GM18909 (cell line): ENCODE data around the gene PATL2.
A peak's percentile ranks its signal among the peaks of the same experiment; 100 is the strongest.
"Not testable (repeated sequence)": the region's sequence is repeated elsewhere in the genome, so short reads cannot be mapped to it uniquely, and the experiment has no call there.

Source experiments
- ATAC-seq: cut with Tn5 transposase; IDR thresholded peaks from one replicate; pipeline ENCODE4 v1.9.1; 2021; ENCODE audit warnings: mild to moderate bottlenecking; ENCODE audit not compliant: unreplicated experiment, poor library complexity

PATL2 gene

DNA sequence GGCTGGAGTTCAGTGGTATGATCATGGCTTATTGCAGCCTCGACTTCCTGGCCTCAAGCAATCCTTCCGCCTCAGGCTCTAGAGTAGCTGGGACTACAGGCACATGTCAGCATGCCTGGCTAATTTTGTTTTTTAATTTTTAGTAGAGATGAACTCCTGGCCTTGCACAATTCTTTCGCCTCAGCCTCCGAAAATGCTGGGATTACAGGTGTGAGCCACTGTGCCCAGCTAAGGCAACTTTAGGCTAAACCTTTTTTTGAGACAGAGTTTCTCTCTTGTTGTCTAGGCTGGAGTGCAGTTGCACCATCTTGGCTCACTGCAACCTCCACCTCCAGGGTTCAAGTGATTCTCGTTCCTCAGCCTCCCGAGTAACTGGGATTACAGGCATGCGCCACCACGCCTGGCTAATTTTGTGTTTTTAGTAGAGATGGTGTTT, 8.9 kb upstream of the PATL2 start:
- ATAC-seq, result not testable (repeated sequence)

DNA sequence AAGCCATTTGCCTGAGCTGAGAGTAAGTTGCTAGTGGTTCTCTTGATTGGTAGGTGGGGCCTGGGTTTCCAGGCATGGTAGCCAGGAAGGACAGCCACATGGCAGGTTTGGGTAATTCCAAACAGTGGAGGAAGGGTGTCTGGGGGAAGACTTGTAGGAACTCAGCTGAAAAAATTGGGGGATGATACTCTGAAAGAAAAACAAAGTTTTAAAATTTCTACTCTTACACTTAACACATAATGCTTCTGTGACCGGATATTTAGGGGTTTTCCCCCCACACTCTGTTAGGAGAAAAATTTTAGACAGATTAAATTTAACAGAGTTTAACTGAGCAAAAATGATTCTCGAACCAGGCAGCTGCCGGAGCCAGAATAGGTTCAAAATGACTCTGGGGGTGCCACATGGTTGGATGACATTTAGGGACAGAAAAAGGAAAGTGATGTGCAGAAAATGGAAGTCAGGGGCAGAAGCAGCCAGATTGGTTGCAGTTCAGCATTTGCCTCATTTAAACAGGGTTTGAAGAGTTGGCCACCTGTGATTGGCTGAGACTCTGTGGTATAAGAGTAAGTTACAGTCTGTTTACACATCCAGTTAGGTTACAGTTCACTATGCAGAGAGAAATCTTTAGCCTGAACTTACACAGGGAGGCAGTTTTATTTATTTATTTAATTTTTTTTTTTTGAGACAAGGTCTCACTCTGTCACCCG, 8.3 kb upstream of the PATL2 start:
- peak; percentile 41 for ATAC-seq

DNA sequence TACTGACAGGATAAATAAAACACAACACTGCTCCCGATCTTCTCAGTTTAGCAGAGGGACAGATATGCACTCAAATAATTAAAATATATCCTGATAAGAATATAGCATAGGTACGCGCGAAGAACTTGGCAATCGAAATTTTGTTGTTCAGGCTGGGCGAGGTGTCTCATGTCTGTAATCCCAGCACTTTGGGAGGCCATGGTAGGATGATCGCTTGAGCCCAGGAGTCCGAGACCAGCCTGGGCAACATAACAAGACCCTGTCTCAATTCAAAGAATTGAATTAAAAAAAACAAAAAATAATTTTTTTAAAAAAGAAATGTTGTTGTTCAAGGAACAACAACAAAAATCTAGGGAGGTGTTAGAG, 7.8 kb upstream of the PATL2 start:
- no peak for ATAC-seq

DNA sequence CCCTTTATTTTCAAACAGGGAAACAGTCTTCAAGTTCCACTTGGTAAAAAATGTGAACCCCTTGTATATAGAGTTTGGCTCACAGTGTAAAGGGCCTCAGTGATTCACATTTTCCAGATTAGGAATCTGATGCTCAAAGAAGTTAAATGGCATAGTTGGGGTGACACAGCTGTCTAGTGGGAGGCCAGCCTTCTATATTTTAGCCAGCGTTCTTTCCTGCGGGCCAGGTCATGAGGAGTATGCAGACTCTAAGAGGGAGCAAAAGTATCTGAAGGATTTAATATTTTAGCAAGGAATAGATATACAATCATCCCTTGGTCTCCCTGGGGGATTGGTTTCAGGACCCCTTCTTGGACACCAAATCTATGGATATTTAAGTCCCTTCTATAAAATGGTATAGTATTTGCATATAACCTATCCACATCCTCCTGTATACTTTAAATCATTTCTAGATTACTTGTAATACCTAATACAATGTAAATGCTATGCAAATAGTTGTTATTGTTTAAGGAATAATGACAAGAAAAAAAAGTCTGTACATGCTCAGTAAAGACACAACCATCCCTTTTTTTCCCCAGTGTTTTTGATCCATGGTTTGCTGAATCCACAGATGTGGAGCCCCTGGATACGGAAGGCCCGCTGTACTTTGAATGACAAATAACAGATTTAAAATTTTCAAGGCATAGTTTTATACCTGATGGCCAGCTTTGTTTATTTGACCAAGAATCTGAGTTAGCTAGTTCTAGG, 7.2 kb upstream of the PATL2 start:
- ATAC-seq, result no peak

GRCh38 chr15:44716983-44717602, 6.0 kb upstream of the PATL2 start:
- no peak for ATAC-seq

DNA sequence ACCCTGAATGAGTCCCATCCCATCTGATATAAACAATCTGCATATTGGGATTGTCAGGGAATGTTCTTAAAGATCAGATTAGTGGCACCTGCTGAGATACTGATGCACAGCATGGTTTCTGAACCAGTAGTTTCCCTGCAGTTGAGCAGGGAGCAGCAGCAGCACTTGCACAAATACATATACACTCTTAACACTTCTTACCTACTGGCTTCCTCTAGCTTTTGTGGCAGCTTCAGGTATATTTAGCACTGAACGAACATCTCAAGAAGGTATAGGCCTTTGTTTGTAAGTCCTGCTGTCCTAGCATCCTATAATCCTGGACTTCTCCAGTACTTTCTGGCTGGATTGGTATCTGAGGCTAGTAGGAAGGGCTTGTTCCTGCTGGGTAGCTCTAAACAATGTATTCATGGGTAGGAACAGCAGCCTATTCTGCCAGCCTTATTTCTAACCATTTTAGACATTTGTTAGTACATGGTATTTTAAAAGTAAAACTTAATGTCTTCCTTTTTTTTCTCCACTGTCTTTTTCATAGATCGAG, 4.7 kb upstream of the PATL2 start:
- ATAC-seq, result no peak

DNA sequence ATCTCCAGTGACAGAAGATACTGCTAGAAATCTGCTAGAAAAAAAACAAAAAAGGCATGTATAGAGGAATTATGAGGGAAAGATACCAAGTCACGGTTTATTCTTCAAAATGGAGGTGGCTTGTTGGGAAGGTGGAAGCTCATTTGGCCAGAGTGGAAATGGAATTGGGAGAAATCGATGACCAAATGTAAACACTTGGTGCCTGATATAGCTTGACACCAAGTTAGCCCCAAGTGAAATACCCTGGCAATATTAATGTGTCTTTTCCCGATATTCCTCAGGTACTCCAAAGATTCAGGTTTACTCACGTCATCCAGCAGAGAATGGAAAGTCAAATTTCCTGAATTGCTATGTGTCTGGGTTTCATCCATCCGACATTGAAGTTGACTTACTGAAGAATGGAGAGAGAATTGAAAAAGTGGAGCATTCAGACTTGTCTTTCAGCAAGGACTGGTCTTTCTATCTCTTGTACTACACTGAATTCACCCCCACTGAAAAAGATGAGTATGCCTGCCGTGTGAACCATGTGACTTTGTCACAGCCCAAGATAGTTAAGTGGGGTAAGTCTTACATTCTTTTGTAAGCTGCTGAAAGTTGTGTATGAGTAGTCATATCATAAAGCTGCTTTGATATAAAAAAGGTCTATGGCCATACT, 4.1 kb upstream of the PATL2 start:
- ATAC-seq, result no peak

- no peak for ATAC-seq
Observed at GRCh38 chr15:44713006-44713966, 2.2 kb upstream of the PATL2 start.

DNA sequence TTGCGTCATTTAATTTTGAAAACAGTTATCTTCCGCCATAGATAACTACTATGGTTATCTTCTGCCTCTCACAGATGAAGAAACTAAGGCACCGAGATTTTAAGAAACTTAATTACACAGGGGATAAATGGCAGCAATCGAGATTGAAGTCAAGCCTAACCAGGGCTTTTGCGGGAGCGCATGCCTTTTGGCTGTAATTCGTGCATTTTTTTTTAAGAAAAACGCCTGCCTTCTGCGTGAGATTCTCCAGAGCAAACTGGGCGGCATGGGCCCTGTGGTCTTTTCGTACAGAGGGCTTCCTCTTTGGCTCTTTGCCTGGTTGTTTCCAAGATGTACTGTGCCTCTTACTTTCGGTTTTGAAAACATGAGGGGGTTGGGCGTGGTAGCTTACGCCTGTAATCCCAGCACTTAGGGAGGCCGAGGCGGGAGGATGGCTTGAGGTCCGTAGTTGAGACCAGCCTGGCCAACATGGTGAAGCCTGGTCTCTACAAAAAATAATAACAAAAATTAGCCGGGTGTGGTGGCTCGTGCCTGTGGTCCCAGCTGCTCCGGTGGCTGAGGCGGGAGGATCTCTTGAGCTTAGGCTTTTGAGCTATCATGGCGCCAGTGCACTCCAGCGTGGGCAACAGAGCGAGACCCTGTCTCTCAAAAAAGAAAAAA, 1.4 kb upstream of the PATL2 start:
- no peak for ATAC-seq

- ATAC-seq, result peak; percentile 18
Observed at GRCh38 chr15:44711743-44712345, 721 bp upstream of the PATL2 start.

DNA sequence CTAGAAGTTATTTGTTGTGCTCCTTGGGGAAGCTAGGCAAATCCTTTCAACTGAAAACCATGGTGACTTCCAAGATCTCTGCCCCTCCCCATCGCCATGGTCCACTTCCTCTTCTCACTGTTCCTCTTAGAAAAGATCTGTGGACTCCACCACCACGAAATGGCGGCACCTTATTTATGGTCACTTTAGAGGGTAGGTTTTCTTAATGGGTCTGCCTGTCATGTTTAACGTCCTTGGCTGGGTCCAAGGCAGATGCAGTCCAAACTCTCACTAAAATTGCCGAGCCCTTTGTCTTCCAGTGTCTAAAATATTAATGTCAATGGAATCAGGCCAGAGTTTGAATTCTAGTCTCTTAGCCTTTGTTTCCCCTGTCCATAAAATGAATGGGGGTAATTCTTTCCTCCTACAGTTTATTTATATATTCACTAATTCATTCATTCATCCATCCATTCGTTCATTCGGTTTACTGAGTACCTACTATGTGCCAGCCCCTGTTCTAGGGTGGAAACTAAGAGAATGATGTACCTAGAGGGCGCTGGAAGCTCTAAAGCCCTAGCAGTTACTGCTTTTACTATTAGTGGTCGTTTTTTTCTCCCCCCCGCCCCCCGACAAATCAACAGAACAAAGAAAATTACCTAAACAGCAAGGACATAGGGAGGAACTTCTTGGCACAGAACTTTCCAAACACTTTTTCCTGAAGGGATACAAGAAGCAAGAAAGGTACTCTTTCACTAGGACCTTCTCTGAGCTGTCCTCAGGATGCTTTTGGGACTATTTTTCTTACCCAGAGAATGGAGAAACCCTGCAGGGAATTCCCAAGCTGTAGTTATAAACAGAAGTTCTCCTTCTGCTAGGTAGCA, 657 bp downstream of the PATL2 start:
- ATAC-seq, result no peak

- no peak for ATAC-seq
Observed at GRCh38 chr15:44706946-44707636, 4.0 kb downstream of the PATL2 start.

DNA sequence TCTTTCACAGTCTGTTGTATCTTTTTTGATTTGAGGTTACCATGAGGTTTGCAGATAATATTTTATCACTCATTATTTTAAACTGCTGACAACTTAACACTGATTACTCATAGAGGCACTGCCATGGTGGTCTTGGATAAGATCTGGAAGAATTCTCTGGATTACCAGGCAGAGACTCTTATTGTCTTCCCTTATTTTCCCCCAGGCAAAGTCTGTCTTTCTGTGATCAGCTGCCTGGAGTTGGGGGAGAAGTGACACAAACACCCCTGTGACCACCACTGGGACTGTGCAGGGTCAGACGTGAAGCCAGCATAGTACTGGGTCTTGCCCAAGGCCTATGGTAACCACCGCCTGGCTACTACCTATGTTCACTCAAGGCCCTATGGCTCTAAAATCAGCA, 4.7 kb downstream of the PATL2 start:
- ATAC-seq, result no peak

DNA sequence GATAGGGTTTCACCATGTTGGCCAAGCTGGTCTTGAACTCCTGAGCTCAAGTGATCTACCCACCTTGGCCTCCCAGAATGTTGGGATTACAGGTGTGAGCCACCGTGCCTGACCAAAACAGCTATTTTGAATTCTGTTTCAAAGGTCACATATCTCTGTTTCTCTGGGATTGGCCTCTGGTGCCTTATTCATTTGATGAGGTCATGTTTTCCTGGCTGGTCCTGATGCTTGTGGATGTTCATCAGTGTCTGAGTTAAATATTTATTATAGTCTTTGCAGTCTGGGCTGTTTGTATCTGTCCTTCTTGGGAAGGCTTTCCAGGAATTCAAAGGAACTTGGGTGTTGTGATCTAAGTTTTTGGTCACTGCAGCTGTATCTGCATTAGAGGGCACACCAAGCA, 5.1 kb downstream of the PATL2 start:
- ATAC-seq, result no peak

GRCh38 chr15:44700676-44701075, 10.4 kb downstream of the PATL2 start:
- not testable (repeated sequence) for ATAC-seq

DNA sequence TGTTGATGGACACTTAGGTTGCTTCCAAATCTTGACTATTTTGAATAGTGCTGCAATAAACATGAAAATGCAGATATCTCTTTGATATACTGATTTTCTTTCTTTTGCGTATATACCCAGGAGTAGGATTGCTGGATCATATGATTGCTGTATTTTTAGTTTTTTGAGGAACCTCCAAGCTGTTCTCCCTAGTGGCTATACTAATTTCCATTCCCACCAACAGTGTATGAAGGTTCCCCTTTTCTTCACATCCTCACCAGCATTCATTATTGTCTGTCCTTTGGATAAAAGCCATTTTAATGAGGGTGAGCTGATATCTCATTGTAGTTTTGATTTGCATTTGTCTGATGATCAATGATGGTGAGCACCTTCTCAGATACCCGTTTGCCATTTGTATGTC, 12.5 kb downstream of the PATL2 start:
- no peak for ATAC-seq

DNA sequence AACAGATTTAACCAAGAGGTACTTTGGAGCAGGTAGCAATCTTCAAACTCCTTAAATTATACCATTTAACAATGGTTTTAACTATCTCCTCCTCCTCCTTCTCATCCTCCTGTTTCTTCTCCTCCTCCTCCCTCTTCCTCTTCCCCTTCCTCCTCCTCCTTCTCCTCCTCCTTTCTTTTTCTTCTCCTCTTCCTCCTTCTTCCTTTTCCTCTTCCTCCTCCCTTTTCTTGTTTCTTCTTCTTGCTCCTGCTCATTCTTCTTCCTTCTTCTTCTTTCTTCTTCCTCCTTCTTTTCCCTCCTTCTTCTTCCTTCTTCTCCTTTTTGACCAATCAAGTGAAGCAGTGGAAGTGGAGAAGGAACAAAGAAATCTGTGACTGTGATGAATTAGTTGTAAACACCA, 14.1 kb downstream of the PATL2 start:
- ATAC-seq, result no peak
